A549 treated with DMSO at 1 μM for 4 hours (cell line): ENCODE data around the gene FAM72C. TPM values are rescaled to one million over a fixed set of nuclear protein-coding genes. Genes with fewer than 3 reads are reported as not detected.

Source experiments
- total RNA-seq: library from RNA; stranded (reverse); fragments of 200-300 nt; extraction: Qiagen RNA extraction; gene quantifications from 5 replicates; pipeline ENCODE4 v1.2.3, GENCODE V29; 2022; ENCODE audit warnings: low read depth

The FAM72C gene
- 6.1 to 7.3 TPM (median 6.5 TPM) in 5 replicates for total RNA-seq

GRCh38 chr1:143971924-143972700 lies at the start of gene FAM72C:
TSS of gene FAM72C (minus strand) at chr1:143971986. CDS start at chr1:143971141, 845 bp downstream.

